C4-2B (cell line): Measurements from ENCODE around the gene ZNF75A.
"Not testable (repeated sequence)": the region's sequence is repeated elsewhere in the genome, so short reads cannot be mapped to it uniquely, and the experiment has no call there.

ENCODE experiments used
- ZFX ChIP-seq: fragments of 450-650 bp; IDR thresholded peaks from 2 replicates; pipeline ENCODE4 v1.6.1; 2017
- TF ChIP-seq, protein P1 (sequence below): fragments of 450-650 bp; conservative IDR thresholded peaks from 2 replicates; pipeline ENCODE4 v1.5.1; 2017; ENCODE audit warnings: mild to moderate bottlenecking

GRCh38 chr16:3270718-3271117, 34.6 kb upstream of the ZNF75A start:
- TF ChIP-seq, protein P1, sequence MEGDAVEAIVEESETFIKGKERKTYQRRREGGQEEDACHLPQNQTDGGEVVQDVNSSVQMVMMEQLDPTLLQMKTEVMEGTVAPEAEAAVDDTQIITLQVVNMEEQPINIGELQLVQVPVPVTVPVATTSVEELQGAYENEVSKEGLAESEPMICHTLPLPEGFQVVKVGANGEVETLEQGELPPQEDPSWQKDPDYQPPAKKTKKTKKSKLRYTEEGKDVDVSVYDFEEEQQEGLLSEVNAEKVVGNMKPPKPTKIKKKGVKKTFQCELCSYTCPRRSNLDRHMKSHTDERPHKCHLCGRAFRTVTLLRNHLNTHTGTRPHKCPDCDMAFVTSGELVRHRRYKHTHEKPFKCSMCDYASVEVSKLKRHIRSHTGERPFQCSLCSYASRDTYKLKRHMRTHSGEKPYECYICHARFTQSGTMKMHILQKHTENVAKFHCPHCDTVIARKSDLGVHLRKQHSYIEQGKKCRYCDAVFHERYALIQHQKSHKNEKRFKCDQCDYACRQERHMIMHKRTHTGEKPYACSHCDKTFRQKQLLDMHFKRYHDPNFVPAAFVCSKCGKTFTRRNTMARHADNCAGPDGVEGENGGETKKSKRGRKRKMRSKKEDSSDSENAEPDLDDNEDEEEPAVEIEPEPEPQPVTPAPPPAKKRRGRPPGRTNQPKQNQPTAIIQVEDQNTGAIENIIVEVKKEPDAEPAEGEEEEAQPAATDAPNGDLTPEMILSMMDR = not testable (repeated sequence)
- TF ChIP-seq ZFX = not testable (repeated sequence)
